Naive B cell (primary cell): ENCODE data around the gene LRIG2. TPM values are rescaled to one million over a fixed set of nuclear protein-coding genes. Genes with fewer than 3 reads are reported as not detected.
A peak's percentile ranks its signal among the peaks of the same experiment; 100 is the strongest.

ENCODE experiments used
- ATAC-seq, 2 donors: fragments of 150-1000 bp; cut with Tn5 transposase; 2 replicates each; pipeline ENCODE4 v1.10.0; 2021; ENCODE audit warnings: low read depth in 2 of 2, mild to moderate bottlenecking in 2 of 2, moderate library complexity in 2 of 2
- DNase-seq: peaks from one replicate; pipeline ENCODE4 v3.0.0; 2022
- H3K27ac Mint-ChIP-seq, 6 donors: one replicate each; pipeline ENCODE4 v1.8.0; 2020 to 2022; ENCODE audit warnings: mild to moderate bottlenecking in 6 of 6, mixed read lengths in 6 of 6, moderate library complexity in 5 of 6, inconsistent platforms in 2 of 6
- H3K27me3 Mint-ChIP-seq, 3 donors: one replicate each; pipeline ENCODE4 v1.8.0; 2021 to 2022; ENCODE audit warnings: mixed read lengths in 3 of 3, mild to moderate bottlenecking in 1 of 3
- H3K36me3 Mint-ChIP-seq, 2 donors: one replicate each; pipeline ENCODE4 v1.8.0; 2020 to 2022; ENCODE audit warnings: mixed read lengths in 2 of 2, inconsistent platforms in 1 of 2, mild to moderate bottlenecking in 1 of 2
- H3K4me1 Mint-ChIP-seq, 3 donors: one replicate each; pipeline ENCODE4 v1.8.0; 2020 to 2022; ENCODE audit warnings: mixed read lengths in 3 of 3, inconsistent platforms in 1 of 3, mild to moderate bottlenecking in 1 of 3, moderate library complexity in 1 of 3
- H3K4me3 Mint-ChIP-seq, 8 donors: one replicate each; pipeline ENCODE4 v1.8.0; 2020 to 2022; ENCODE audit warnings: mild to moderate bottlenecking in 8 of 8, mixed read lengths in 8 of 8, moderate library complexity in 8 of 8, inconsistent platforms in 2 of 8
- H3K9me3 Mint-ChIP-seq, 7 donors: one replicate each; pipeline ENCODE4 v1.8.0; 2020 to 2022; ENCODE audit warnings: mixed read lengths in 7 of 7, mild to moderate bottlenecking in 5 of 7, inconsistent platforms in 2 of 7, moderate library complexity in 1 of 7
- polyA plus RNA-seq, 6 donors: library from polyadenylated mRNA; unstranded; fragments of 300-500 nt; fragmentation: Illumina TruSeq; gene quantifications; one replicate each; pipeline ENCODE4 v1.2.3, GENCODE V29; 2021; ENCODE audit warnings: low read depth in 6 of 6

LRIG2 gene
- polyA plus RNA-seq, 6 donors from 2014 or later = 1.2 to 9.8 (median 4.3) TPM

DNA sequence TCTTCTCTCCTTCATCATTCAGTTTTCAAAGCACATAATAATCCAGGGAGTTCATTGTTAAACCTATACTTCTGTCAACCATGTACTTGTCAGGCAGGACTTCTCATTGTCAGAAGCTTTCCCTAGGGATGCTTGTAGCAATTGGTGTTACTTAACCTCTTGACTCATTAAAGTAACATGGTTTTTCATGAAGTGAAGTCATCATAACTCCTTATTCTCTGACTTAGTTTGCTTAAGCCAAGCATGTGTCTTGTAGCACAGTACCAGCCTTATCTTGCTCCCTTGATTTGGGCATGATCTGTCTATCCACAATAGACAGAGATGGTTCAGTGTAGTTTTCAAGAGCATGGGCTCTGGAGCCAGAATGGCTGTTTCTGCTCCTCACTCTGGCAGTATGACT is 45.3 kb downstream of the LRIG2 start:
- DNase-seq = no peak
- no peaks in the 10 kb centered on the region for H3K27me3 Mint-ChIP-seq
- H3K4me1 Mint-ChIP-seq = peaks cover 0 to 8% (median 0%) of the 10 kb centered on the region in 3 donors
- H3K27ac Mint-ChIP-seq = peak overlapping the region in 2 of 6 donors; percentile 22 to 23
- no peak overlapping the region for H3K4me3 Mint-ChIP-seq
- ATAC-seq = no peak
- peaks cover 16 to 36% of the 10 kb centered on the region in 2 donors for H3K36me3 Mint-ChIP-seq
- no peaks in the 10 kb centered on the region for H3K9me3 Mint-ChIP-seq

GRCh38 chr1:113123737-113124136 is 50.7 kb downstream of the LRIG2 start:
- H3K4me1 Mint-ChIP-seq = peaks cover 0 to 7% (median 0%) of the 10 kb centered on the region in 3 donors
- H3K36me3 Mint-ChIP-seq = peaks cover 14 to 31% of the 10 kb centered on the region in 2 donors
- no peaks in the 10 kb centered on the region for H3K9me3 Mint-ChIP-seq
- no peak overlapping the region for H3K27ac Mint-ChIP-seq
- DNase-seq (no peak), ATAC-seq (no peak)
- no peak overlapping the region for H3K4me3 Mint-ChIP-seq
- no peaks in the 10 kb centered on the region for H3K27me3 Mint-ChIP-seq

GRCh38 chr1:113124366-113124765 is 51.4 kb downstream of the LRIG2 start:
- DNase-seq (no peak), ATAC-seq (no peak)
- H3K36me3 Mint-ChIP-seq = peaks cover 8 to 26% of the 10 kb centered on the region in 2 donors
- H3K27me3 Mint-ChIP-seq = no peaks in the 10 kb centered on the region
- no peaks in the 10 kb centered on the region for H3K9me3 Mint-ChIP-seq
- no peak overlapping the region for H3K4me3 Mint-ChIP-seq
- H3K4me1 Mint-ChIP-seq = peaks cover 0 to 6% (median 0%) of the 10 kb centered on the region in 3 donors
- H3K27ac Mint-ChIP-seq = peak overlapping the region in 1 of 6 donors; percentile 6

GRCh38 chr1:113125517-113125916 is 52.5 kb downstream of the LRIG2 start:
- peaks cover 0 to 4% (median 0%) of the 10 kb centered on the region in 3 donors for H3K4me1 Mint-ChIP-seq
- ATAC-seq (no peak), DNase-seq (no peak)
- no peaks in the 10 kb centered on the region for H3K27me3 Mint-ChIP-seq
- peaks cover 5 to 24% of the 10 kb centered on the region in 2 donors for H3K36me3 Mint-ChIP-seq
- peak overlapping the region in 2 of 6 donors; percentile 15 for H3K27ac Mint-ChIP-seq
- no peaks in the 10 kb centered on the region for H3K9me3 Mint-ChIP-seq
- H3K4me3 Mint-ChIP-seq = no peak overlapping the region

DNA sequence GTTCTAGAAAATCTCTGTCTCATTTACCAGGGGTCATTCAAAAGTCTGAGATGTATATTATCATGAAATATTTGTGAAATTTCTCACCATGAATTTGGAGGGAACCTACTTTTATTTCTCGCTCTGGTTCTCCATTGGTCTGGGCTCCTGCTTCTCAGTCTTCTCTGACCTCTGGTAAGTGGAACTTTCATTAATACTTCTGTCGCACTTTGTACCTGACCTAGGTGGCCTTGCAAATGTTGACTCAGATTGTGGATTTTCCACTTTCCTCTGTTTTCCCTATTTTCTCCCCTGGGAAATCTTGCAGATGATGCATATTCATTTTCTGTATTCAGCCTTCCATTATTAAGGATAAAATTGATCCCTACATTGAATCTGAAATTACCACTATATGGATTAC is 53.2 kb downstream of the LRIG2 start:
- Mint-ChIP-seq H3K27ac (peak overlapping the region in 1 of 6 donors; percentile 15), H3K36me3 (peaks cover 5 to 24% of the 10 kb centered on the region in 2 donors), H3K9me3 (no peaks in the 10 kb centered on the region), H3K4me3 (no peak overlapping the region), H3K4me1 (peaks cover 0 to 5% (median 0%) of the 10 kb centered on the region in 3 donors), H3K27me3 (no peaks in the 10 kb centered on the region)
- DNase-seq = no peak
- ATAC-seq = no peak

DNA sequence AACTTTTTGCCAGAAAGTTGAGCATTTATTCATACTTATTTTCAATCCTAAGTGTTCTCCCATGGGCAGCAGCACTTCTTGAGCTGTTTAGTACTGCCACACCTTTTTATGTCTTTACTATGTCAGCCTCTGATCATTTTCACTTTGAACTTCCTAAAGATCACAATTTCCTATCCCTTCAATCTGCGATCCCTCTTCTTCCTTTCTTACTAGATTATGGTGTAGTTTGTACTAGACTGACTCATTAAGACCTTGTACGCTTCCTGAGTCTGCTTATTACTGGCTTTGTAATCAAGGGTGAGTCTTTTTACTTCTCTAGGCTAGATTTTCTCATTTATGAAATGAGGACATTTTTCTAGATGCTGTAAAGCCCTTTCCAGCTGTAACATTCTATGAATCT is 55.1 kb downstream of the LRIG2 start:
- Mint-ChIP-seq H3K4me3 (no peak overlapping the region), H3K27ac (no peak overlapping the region), H3K4me1 (peaks cover 0 to 7% (median 2%) of the 10 kb centered on the region in 3 donors), H3K36me3 (peaks cover 5 to 24% of the 10 kb centered on the region in 2 donors), H3K9me3 (no peaks in the 10 kb centered on the region), H3K27me3 (no peaks in the 10 kb centered on the region)
- DNase-seq (no peak), ATAC-seq (no peak)

DNA sequence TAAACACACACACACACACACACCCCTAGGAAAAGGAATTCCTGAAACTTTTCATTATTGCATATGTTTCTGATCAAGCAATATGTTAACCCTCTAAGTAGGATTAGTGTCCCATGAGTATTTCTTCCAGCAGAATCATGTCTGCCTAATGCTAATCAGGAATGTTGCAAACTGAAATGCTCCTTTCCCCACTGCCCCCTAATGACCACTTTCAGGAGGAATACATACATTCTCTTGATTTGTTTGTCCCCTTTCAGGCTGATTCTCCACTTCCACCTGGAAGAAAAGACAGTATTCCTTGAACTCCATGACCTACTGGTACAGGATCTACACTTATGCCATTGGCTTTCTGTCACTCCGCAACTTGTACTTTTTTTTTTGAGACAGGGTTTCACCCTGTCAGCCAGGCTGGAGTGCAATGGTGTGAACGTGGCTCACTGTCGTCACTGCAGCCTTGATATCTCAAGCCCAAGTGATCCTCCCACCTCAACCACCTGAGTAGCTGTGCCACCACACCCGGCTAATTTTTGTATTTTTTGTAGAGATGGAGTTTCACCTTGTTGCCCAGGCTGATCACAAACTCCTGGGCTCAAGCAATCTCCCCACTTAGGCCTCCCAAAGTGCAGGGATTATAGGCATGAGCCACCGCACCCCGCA is 56.7 kb downstream of the LRIG2 start:
- Mint-ChIP-seq H3K27ac (peak overlapping the region in 3 of 6 donors; percentile 18 to 77 (median 74)), H3K27me3 (no peaks in the 10 kb centered on the region), H3K4me3 (no peak overlapping the region), H3K9me3 (no peaks in the 10 kb centered on the region), H3K4me1 (peaks cover 0 to 7% (median 2%) of the 10 kb centered on the region in 3 donors), H3K36me3 (peaks cover 5 to 15% of the 10 kb centered on the region in 2 donors)
- DNase-seq (no peak), ATAC-seq (no peak)

DNA sequence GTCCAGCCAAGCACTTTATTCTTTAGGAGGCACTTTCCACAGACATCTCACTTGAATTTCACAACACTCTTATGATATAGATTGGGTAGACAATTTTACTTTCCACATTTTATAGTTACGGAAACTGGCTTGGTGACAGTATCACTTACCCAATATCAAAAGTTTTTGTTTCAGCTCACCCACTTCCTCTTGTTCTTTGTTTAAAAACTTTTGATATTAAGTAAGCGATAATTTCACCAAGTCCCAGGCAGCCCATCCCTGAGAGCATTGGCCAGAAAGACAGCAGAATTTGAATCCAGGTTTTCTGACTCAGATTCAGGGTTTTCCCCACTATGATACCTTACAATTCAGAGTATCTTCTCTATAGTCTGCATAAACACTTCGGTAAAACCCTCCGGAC is 60.0 kb downstream of the LRIG2 start:
- Mint-ChIP-seq H3K4me1 (peaks cover 0 to 6% (median 2%) of the 10 kb centered on the region in 3 donors), H3K9me3 (no peaks in the 10 kb centered on the region), H3K36me3 (no peaks in the 10 kb centered on the region), H3K4me3 (no peak overlapping the region), H3K27me3 (no peaks in the 10 kb centered on the region), H3K27ac (peak overlapping the region in 2 of 6 donors; percentile 15 to 43)
- no peak for DNase-seq
- ATAC-seq = no peak

DNA sequence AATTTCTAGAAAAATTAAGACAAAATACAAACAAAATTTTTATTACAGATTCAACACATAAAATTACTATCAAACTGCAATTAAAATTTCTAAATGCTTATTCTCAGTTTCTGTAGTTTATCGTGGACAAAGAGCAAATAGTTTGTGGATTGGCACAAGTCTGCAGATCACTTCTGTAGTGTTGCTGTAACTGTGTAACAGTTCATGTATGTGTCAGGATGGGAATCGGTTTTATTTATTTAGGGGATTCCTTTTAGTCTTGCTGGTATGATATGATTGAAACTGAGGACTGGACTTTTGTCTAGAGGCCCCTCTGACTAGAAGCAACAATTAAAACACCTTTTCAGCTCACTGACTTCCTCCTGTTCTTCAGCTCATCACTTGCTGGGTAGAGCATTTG is 60.8 kb downstream of the LRIG2 start:
- H3K36me3 Mint-ChIP-seq = no peaks in the 10 kb centered on the region
- DNase-seq = no peak
- H3K9me3 Mint-ChIP-seq = no peaks in the 10 kb centered on the region
- H3K4me3 Mint-ChIP-seq = no peak overlapping the region
- H3K27ac Mint-ChIP-seq = peak overlapping the region in 1 of 6 donors; percentile 60
- no peak for ATAC-seq
- no peaks in the 10 kb centered on the region for H3K27me3 Mint-ChIP-seq
- H3K4me1 Mint-ChIP-seq = peaks cover 0 to 3% (median 2%) of the 10 kb centered on the region in 3 donors

- H3K27me3 Mint-ChIP-seq = no peaks in the 10 kb centered on the region
- no peak for ATAC-seq
- no peaks in the 10 kb centered on the region for H3K36me3 Mint-ChIP-seq
- H3K9me3 Mint-ChIP-seq = no peaks in the 10 kb centered on the region
- no peak overlapping the region for H3K27ac Mint-ChIP-seq
- H3K4me3 Mint-ChIP-seq = no peak overlapping the region
- no peak for DNase-seq
- peaks cover 0 to 3% (median 2%) of the 10 kb centered on the region in 3 donors for H3K4me1 Mint-ChIP-seq
Measured at GRCh38 chr1:113135460-113135859, 62.5 kb downstream of the LRIG2 start.

DNA sequence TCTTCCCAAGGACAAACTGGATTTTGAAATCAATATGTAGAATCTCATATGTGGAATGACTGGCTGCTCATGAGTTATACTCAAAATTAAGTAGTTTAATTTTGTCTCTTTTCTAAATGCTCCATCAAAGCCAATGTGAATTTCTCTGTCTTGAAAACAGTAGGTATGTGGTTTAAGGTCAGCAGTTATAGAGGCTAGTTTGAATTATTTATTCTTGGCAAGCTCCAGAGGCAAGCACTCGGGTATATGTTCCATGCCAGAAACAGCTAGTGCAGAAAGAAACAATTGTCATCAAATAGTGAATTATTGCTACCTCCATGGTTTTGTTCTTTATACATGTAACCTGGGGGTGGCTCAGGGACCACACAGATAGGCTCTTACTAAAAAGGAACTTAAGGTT is 63.5 kb downstream of the LRIG2 start:
- no peak overlapping the region for H3K4me3 Mint-ChIP-seq

GRCh38 chr1:113137563-113137962 is 64.6 kb downstream of the LRIG2 start:
- H3K4me3 Mint-ChIP-seq = no peak overlapping the region
- H3K4me1 Mint-ChIP-seq = peaks cover 0 to 9% (median 9%) of the 10 kb centered on the region in 3 donors
- H3K27me3 Mint-ChIP-seq = peaks cover 0 to 3% (median 0%) of the 10 kb centered on the region in 3 donors
- H3K9me3 Mint-ChIP-seq = no peaks in the 10 kb centered on the region
- H3K27ac Mint-ChIP-seq = peak overlapping the region in 1 of 6 donors; percentile 77
- ATAC-seq (no peak), DNase-seq (no peak)
- H3K36me3 Mint-ChIP-seq = no peaks in the 10 kb centered on the region

More for the DNA sequence above, 63.5 kb downstream of the LRIG2 start:
- H3K27ac Mint-ChIP-seq = no peak overlapping the region
- ATAC-seq = no peak
- H3K27me3 Mint-ChIP-seq = no peaks in the 10 kb centered on the region
- peaks cover 0 to 12% (median 9%) of the 10 kb centered on the region in 3 donors for H3K4me1 Mint-ChIP-seq
- no peaks in the 10 kb centered on the region for H3K36me3 Mint-ChIP-seq
- no peaks in the 10 kb centered on the region for H3K9me3 Mint-ChIP-seq
- no peak for DNase-seq

DNA sequence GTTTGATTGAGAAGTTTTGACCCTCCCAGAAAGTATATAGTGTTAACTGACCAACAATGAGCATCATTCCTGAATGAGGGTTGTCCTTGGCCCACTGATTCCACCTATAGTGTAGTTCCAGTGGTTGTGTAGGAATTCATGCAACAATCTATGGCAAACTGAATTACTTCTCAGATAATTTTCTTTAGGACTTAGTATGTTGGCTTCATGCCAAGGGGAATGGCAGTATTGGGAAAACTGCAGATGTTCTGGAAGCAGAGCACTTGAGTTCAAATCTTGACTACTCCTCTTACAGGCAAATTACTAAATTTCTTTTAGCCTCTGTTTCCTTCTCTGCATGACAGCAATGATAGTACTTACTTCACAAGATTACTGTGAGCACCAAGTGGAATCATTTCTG is 65.8 kb downstream of the LRIG2 start:
- no peaks in the 10 kb centered on the region for H3K9me3 Mint-ChIP-seq
- no peak for ATAC-seq

DNA sequence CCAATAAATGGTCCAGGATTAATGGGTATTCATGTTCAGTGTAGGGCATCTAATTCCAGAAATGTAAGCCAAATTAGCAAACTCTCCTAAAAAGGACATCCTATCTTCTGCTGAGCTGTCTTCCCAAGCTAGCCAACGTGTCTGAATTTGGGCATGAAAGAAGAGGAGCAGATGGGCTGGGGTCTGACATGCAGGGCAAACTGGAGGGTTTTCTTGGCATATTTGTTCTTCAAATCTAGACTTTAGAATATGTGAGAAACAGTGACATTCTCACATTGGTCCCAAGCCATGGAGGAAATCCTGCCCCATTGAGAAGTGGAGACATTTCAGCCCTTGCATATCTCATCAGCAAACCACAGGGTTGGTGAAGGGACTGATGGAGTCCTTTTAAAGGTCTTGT is 67.2 kb downstream of the LRIG2 start:
- Mint-ChIP-seq H3K36me3 (no peaks in the 10 kb centered on the region), H3K4me3 (no peak overlapping the region), H3K9me3 (no peaks in the 10 kb centered on the region), H3K4me1 (peaks cover 0 to 9% (median 9%) of the 10 kb centered on the region in 3 donors), H3K27ac (no peak overlapping the region), H3K27me3 (peaks cover 0 to 3% (median 0%) of the 10 kb centered on the region in 3 donors)
- no peak for ATAC-seq
- DNase-seq = no peak

More for the DNA sequence above, 65.8 kb downstream of the LRIG2 start:
- no peak for DNase-seq
- Mint-ChIP-seq H3K27me3 (peaks cover 0 to 3% (median 0%) of the 10 kb centered on the region in 3 donors), H3K27ac (no peak overlapping the region), H3K4me3 (no peak overlapping the region), H3K4me1 (peaks cover 0 to 9% (median 9%) of the 10 kb centered on the region in 3 donors), H3K36me3 (no peaks in the 10 kb centered on the region)
